NT2/D1 (cell line): ENCODE measurements around the gene DIP2C.

Experiments
- SUZ12 ChIP-seq: IDR thresholded peaks from 2 replicates; pipeline ENCODE4 v1.6.1; 2011; ENCODE audit not compliant: insufficient read length, insufficient read depth; ENCODE audit errors: extremely low read depth
- YY1 ChIP-seq: IDR thresholded peaks from 2 replicates; pipeline ENCODE4 v1.6.1; 2011; ENCODE audit not compliant: insufficient read length, insufficient read depth
- ZNF274 ChIP-seq: IDR thresholded peaks from 2 replicates; pipeline ENCODE4 v1.6.1; 2011; ENCODE audit warnings: mild to moderate bottlenecking, low read depth, low read length

DNA sequence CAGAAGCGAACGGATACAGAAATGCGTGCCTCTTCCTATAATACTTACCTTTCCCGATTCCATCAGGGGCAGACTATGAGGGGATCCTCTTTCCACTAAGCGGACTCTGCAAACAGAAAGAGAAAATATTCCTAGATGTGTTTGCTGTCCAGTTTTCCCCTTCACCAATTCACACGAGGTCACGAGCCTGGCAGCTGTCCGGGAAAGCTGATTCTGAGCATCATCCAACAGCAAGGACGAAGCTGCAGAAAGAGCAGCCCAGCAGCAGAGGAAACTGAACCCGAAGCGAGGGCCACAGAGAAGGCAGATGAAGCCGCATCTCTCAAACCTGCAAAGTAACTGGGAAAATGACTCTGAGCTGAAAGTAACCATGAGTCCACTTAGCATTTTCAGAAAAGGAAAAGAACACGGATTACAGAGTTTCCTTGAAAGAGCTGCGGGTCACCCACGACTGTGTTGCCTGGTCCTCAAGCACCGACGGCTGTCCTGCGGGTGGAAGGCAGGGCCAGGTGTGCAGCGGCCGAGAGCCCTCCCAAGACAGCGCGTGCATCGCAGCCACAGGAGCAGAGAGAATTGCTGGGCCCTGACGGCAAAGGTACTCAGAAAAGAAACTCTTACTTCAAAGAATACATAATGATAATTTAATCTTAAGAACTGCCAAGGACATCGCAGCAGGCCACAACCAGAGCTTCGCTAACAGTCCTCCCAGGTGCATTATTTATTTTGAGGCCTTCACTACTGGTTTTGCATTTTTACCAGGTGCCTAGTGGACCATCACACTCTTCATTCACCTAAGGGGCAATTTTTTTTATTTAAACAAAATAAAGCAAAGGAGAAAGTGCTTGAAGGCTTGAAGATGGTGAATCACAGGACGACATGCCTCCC lies 400.9 kb downstream of the DIP2C start:
- TF ChIP-seq YY1: no peak
- TF ChIP-seq ZNF274: no peak
- TF ChIP-seq SUZ12: no peak
